Stomach (tissue), 9 donors: ENCODE results near the gene VANGL1. TPM values are rescaled to one million over a fixed set of nuclear protein-coding genes. Genes with fewer than 3 reads are reported as not detected.

ENCODE experiments used
- DNase-seq, 2 donors: peaks; one replicate each; pipeline versions ENCODE4 v3.0.0 to v3.0.0-alpha.2; 2013 to 2019
- H3K27ac ChIP-seq, 5 donors: fragments of 200-600 bp in 4 of 5; sonication (generic) in 4 of 5; one replicate each; pipeline ENCODE4 v1.5.1; 2013 to 2019; ENCODE audit warnings: mild to moderate bottlenecking in 1 of 5, moderate library complexity in 1 of 5
- H3K27me3 ChIP-seq, 3 donors: fragments of 200-600 bp; sonication (generic); one replicate each; pipeline ENCODE4 v1.5.1; 2017 to 2019; ENCODE audit warnings: mixed run types in 1 of 3
- H3K36me3 ChIP-seq, 4 donors: fragments of 200-600 bp; sonication (generic); 1 replicate in 3 of 4; 2 replicates in 1 of 4; pipeline ENCODE4 v1.5.1; 2016 to 2019
- H3K4me1 ChIP-seq, 4 donors: fragments of 200-600 bp; sonication (generic); one replicate each; pipeline ENCODE4 v1.5.1; 2016 to 2019
- H3K4me3 ChIP-seq, 4 donors: fragments of 200-600 bp; sonication (generic) in 3 of 4; one replicate each; pipeline ENCODE4 v1.5.1; 2016 to 2019; ENCODE audit warnings: mild to moderate bottlenecking in 1 of 4
- H3K9me3 ChIP-seq, 4 donors: fragments of 200-600 bp; sonication (generic); one replicate each; pipeline ENCODE4 v1.5.1; 2016 to 2019
- CTCF ChIP-seq, 7 experiments: fragments of 450-650 bp in 4 of 7; fragments of 200-600 bp in 3 of 7; sonication (generic) in 3 of 7; IDR thresholded peaks; one replicate each; pipeline ENCODE4 v1.5.1; 2016 to 2019; ENCODE audit warnings: antibody characterized with exemption in 7 of 7, control low read depth in 2 of 7, mild to moderate bottlenecking in 1 of 7
- EP300 ChIP-seq: sonication (generic); formaldehyde crosslinking; IDR thresholded peaks from one replicate; pipeline ENCODE4 v1.6.1; 2017; ENCODE audit warnings: antibody characterized with exemption
- POLR2A ChIP-seq, 4 donors: fragments of 450-650 bp; IDR thresholded peaks; one replicate each; pipeline ENCODE4 v1.6.1; 2016; ENCODE audit warnings: antibody characterized with exemption in 4 of 4, control low read depth in 2 of 4, mild to moderate bottlenecking in 1 of 4, moderate library complexity in 1 of 4
- POLR2AphosphoS5 ChIP-seq, 3 donors: sonication (generic); formaldehyde crosslinking; IDR thresholded peaks; one replicate each; pipeline ENCODE4 v1.6.1; 2016; ENCODE audit warnings: antibody characterized with exemption in 3 of 3
- WGBS, 5 donors: extraction: QIAGEN DNeasy Blood & Tissue Kit in 3 of 5; methylation state at CpG; one replicate each; pipeline versions ENCODE4 v1.1.5 to v1.1.7; 2013 to 2018; 5-methylcytosine and 5-hydroxymethylcytosine counted together
- intact Hi-C: fragments of 100-400 bp; cut with DNase I; formaldehyde crosslinking; loops from one replicate; pipeline ENCODE4 v1.15.1; 2023; ENCODE audit warnings: low total_unique reads
- polyA plus RNA-seq, 3 donors: library from polyadenylated mRNA; stranded (reverse); fragments of 200-250 nt; gene quantifications; one replicate each; pipeline ENCODE4 v1.2.3, GENCODE V29; 2013
- total RNA-seq, 5 donors: library from RNA; depleted of rRNA; stranded (reverse); fragments of >200 nt; gene quantifications; one replicate each; pipeline versions ENCODE4 v1.1.0 to v1.2.3, GENCODE V29; 2014 to 2016
- donor health status: healthy with polysubstance abuse.
- donor health status: Bipolar disorder and iron deficiency.
- donor health status: healthy.

The VANGL1 gene
- total and polyA plus RNA-seq, 8 donors, result 1.4 to 9.4 (median 4.7) TPM

- no peak for DNase-seq
- intact Hi-C loops, result no loop called here
- Histone ChIP-seq H3K4me3 (no peak overlapping the region), H3K4me1 (peaks cover 0 to 35% (median 21%) of the 10 kb centered on the region in 4 donors), H3K27me3 (no peaks in the 10 kb centered on the region), H3K9me3 (no peaks in the 10 kb centered on the region), H3K36me3 (peaks cover 0 to 7% (median 0%) of the 10 kb centered on the region in 4 donors), H3K27ac (peak overlapping the region in 4 of 5 donors; percentile 48 to 81 (median 61))
- WGBS, 5 donors, result 51 to 80% (median 63%) methylated on average over 1 of the region's 1 CpG
- TF ChIP-seq POLR2AphosphoS5 (IDR thresholded peaks at IDR 0.05), result no peak
- no peak for TF ChIP-seq CTCF (IDR thresholded peaks at IDR 0.05)
These were observed 86.6 kb downstream of the VANGL1 start for GRCh38 chr1:115728341-115728740.

- no peak overlapping the region for H3K4me3 ChIP-seq
- no peak for DNase-seq
- no peaks in the 10 kb centered on the region for H3K9me3 ChIP-seq
- H3K27me3 ChIP-seq, result no peaks in the 10 kb centered on the region
- H3K4me1 ChIP-seq, result peaks cover 0 to 34% (median 17%) of the 10 kb centered on the region in 4 donors
- 75 to 90% (median 84%) methylated on average over 4 of the region's 4 CpGs for WGBS, 5 donors
- intact Hi-C loops, result no loop called here
- peaks cover 0 to 7% (median 0%) of the 10 kb centered on the region in 4 donors for H3K36me3 ChIP-seq
- H3K27ac ChIP-seq, result no peak overlapping the region
- TF ChIP-seq POLR2AphosphoS5 (IDR thresholded peaks at IDR 0.05) (no peak), EP300 (no peak)
These were observed 88.0 kb downstream of the VANGL1 start for GRCh38 chr1:115729756-115730155.

- 58 to 73% (median 66%) methylated on average over 4 of the region's 4 CpGs for WGBS, 5 donors
- H3K27ac ChIP-seq, result no peak overlapping the region
- H3K4me1 ChIP-seq, result peaks cover 0 to 12% (median 5%) of the 10 kb centered on the region in 4 donors
- H3K27me3 ChIP-seq, result no peaks in the 10 kb centered on the region
- TF ChIP-seq CTCF (IDR thresholded peaks at IDR 0.05), result no peak
- TF ChIP-seq POLR2AphosphoS5 (IDR thresholded peaks at IDR 0.05), result no peak
- TF ChIP-seq EP300, result no peak
- TF ChIP-seq POLR2A (IDR thresholded peaks at IDR 0.05), result no peak
- H3K9me3 ChIP-seq, result no peaks in the 10 kb centered on the region
- no peak overlapping the region for H3K4me3 ChIP-seq
- H3K36me3 ChIP-seq, result peaks cover 0 to 7% (median 0%) of the 10 kb centered on the region in 4 donors
- intact Hi-C loops, result no loop called here
- DNase-seq, result no peak
These were observed 90.5 kb downstream of the VANGL1 start for GRCh38 chr1:115732316-115732715.

- no peak for DNase-seq
- Histone ChIP-seq H3K27ac (no peak overlapping the region), H3K4me1 (no peaks in the 10 kb centered on the region), H3K27me3 (no peaks in the 10 kb centered on the region), H3K36me3 (no peaks in the 10 kb centered on the region), H3K4me3 (no peak overlapping the region), H3K9me3 (no peaks in the 10 kb centered on the region)
- no peak for TF ChIP-seq CTCF (IDR thresholded peaks at IDR 0.05)
- WGBS, 5 donors, result 53 to 69% (median 60%) methylated on average over 1 of the region's 1 CpG
- intact Hi-C loops, result no loop called here
These were observed 99.0 kb downstream of the VANGL1 start for GRCh38 chr1:115740811-115741210.

GRCh38 chr1:115744646-115745275 lies 103.0 kb downstream of the VANGL1 start:
- TF ChIP-seq POLR2A (IDR thresholded peaks at IDR 0.05), result no peak
- no peak for TF ChIP-seq POLR2AphosphoS5 (IDR thresholded peaks at IDR 0.05)
- no peak for TF ChIP-seq CTCF (IDR thresholded peaks at IDR 0.05)
- TF ChIP-seq EP300, result no peak
- Histone ChIP-seq H3K27me3 (no peaks in the 10 kb centered on the region), H3K36me3 (no peaks in the 10 kb centered on the region), H3K4me3 (no peak overlapping the region), H3K27ac (no peak overlapping the region), H3K4me1 (peaks cover 0 to 11% (median 0%) of the 10 kb centered on the region in 4 donors), H3K9me3 (no peaks in the 10 kb centered on the region)
- intact Hi-C loops, result no loop called here
- no peak for DNase-seq
- 73 to 85% (median 83%) methylated on average over 3 of the region's 3 CpGs for WGBS, 5 donors
